ENCODE measurements around the gene SURF2. TPM values are rescaled to one million over a fixed set of nuclear protein-coding genes. Genes with fewer than 3 reads are reported as not detected.
A peak's percentile ranks its signal among the peaks of the same experiment; 100 is the strongest.

The SURF2 gene
- total RNA-seq, 1 experiment from 2014 or later = 27.8 TPM

DNA sequence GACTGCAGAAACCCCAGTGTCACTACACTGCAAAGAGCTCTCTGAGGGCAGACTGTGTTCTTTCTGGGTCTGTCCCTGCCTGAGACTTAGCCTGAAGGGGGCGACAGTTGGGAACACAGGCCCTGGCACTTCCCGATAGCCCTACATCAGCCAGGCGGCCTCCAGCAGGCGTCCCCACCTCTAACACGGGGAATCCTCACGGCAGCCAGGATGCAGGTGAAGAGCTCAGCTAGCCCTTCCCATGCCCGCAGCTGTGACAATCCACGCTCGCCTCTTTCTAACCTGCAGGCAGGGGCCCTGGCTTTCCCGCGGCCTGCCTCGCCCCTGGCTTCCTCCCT, 14.3 kb upstream of the SURF2 start:
- BruUV-seq (replicated peaks) = no TSS peak
- H3K9me2 ChIP-seq (ENCODE audit: insufficient read depth) = no peaks in the 10 kb centered on the region
- no peaks in the 10 kb centered on the region for H4K20me1 ChIP-seq (ENCODE audit: insufficient read depth)
- peaks cover 8 to 11% of the 10 kb centered on the region in 2 experiments for H3K4me1 ChIP-seq (ENCODE audit: control insufficient read depth in 1 of 2, insufficient read depth in 2 of 2, low read length in 2 of 2)
- ATAC-seq (peak; percentile 72), DNase-seq (ENCODE audit: low read depth, low spot score) (no peak)
- CTCF ChIA-PET = interaction anchor here (0.7 to 1.1 kb wide), 3 partner anchors 9 to 156 kb away, joined by 3 read pairs; no protein-coding TSS in a partner anchor
- H3K4me3 ChIP-seq (replicated peaks in 1 of 2; ENCODE audit: low read depth in 1 of 2, low read length in 2 of 2) = no peak overlapping the region
- peak overlapping the region; percentile 8; the same call in 1 of the 2 replicates for H3K27ac ChIP-seq (ENCODE audit: low read depth, low read length)
- no peak overlapping the region for H2AFZ ChIP-seq (ENCODE audit: low read depth, low read length, poor library complexity, severe bottlenecking)
- no peaks in the 10 kb centered on the region for H3K27me3 ChIP-seq (ENCODE audit: insufficient read depth, low read length)
- peaks cover 19% of the 10 kb centered on the region for H3K79me2 ChIP-seq (ENCODE audit: insufficient read depth, low read length)
- RAD21 ChIA-PET (ENCODE audit: low non-redundant PET in 1 of 2, low total read pairs in 2 of 2, uncharacterized antibody in 2 of 2, unreplicated experiment in 2 of 2) = no interaction called here
- no peaks in the 10 kb centered on the region for H3K9me3 ChIP-seq (ENCODE audit: control insufficient read depth in 1 of 2, insufficient read depth in 1 of 2, low read depth in 1 of 2, low read length in 2 of 2)
- POLR2A ChIA-PET = interaction anchor here (1.0 kb wide), 1 partner anchor 14 kb away, joined by 4 read pairs; the partner anchor contains the start of genes SURF1 and SURF2
- intact Hi-C loops (cut with micrococcal nuclease) = no loop called here
- no peak overlapping the region for H3K9ac ChIP-seq (ENCODE audit: low read length)
- TF ChIP-seq SP1 (IDR thresholded peaks at IDR 0.05; ENCODE audit: low read depth) = no peak
- TF ChIP-seq, protein P1, sequence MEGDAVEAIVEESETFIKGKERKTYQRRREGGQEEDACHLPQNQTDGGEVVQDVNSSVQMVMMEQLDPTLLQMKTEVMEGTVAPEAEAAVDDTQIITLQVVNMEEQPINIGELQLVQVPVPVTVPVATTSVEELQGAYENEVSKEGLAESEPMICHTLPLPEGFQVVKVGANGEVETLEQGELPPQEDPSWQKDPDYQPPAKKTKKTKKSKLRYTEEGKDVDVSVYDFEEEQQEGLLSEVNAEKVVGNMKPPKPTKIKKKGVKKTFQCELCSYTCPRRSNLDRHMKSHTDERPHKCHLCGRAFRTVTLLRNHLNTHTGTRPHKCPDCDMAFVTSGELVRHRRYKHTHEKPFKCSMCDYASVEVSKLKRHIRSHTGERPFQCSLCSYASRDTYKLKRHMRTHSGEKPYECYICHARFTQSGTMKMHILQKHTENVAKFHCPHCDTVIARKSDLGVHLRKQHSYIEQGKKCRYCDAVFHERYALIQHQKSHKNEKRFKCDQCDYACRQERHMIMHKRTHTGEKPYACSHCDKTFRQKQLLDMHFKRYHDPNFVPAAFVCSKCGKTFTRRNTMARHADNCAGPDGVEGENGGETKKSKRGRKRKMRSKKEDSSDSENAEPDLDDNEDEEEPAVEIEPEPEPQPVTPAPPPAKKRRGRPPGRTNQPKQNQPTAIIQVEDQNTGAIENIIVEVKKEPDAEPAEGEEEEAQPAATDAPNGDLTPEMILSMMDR (IDR thresholded peaks at IDR 0.05 in 2 of 3, conservative IDR thresholded peaks at IDR 0.05 in 1 of 3; ENCODE audit: borderline replicate concordance in 1 of 3, insufficient read depth in 1 of 3, low read depth in 2 of 3, low read length in 2 of 3) = peak in 2 of 3 experiments; percentile 50 to 66; a peak in 4 of 6 replicates
- H3K4me2 ChIP-seq (ENCODE audit: low read length) = no peak overlapping the region
- peaks cover 33 to 45% of the 10 kb centered on the region in 2 experiments for H3K36me3 ChIP-seq (ENCODE audit: control insufficient read depth in 1 of 2, insufficient read depth in 2 of 2, low read length in 2 of 2)

- H4K20me1 ChIP-seq (ENCODE audit: insufficient read depth) = no peaks in the 10 kb centered on the region
- H3K4me1 ChIP-seq (ENCODE audit: control insufficient read depth in 1 of 2, insufficient read depth in 2 of 2, low read length in 2 of 2) = peaks cover 6 to 8% of the 10 kb centered on the region in 2 experiments; a peak in 3 of 4 replicates
- H3K9ac ChIP-seq (ENCODE audit: low read length) = no peak overlapping the region
- ChIA-PET POLR2A (interaction anchor here (1.0 kb wide), 1 partner anchor 14 kb away, joined by 4 read pairs; the partner anchor contains the start of genes SURF1 and SURF2), CTCF (interaction anchor here (1.1 kb wide), 1 partner anchor 157 kb away, joined by 3 read pairs; no protein-coding TSS in a partner anchor), RAD21 (ENCODE audit: low non-redundant PET in 1 of 2, low total read pairs in 2 of 2, uncharacterized antibody in 2 of 2, unreplicated experiment in 2 of 2) (no interaction called here)
- H3K27me3 ChIP-seq (ENCODE audit: insufficient read depth, low read length) = no peaks in the 10 kb centered on the region
- ATAC-seq (0 out of 2 replicates have a peak, but pooled peaks have one; percentile 18), DNase-seq (ENCODE audit: low read depth, low spot score) (no peak)
- peak overlapping the region; percentile 8; the same call in 1 of the 2 replicates for H3K27ac ChIP-seq (ENCODE audit: low read depth, low read length)
- intact Hi-C loops (cut with micrococcal nuclease) = no loop called here
- no TSS peak for BruUV-seq (replicated peaks)
- H3K79me2 ChIP-seq (ENCODE audit: insufficient read depth, low read length) = peaks cover 24% of the 10 kb centered on the region
- H3K36me3 ChIP-seq (ENCODE audit: control insufficient read depth in 1 of 2, insufficient read depth in 2 of 2, low read length in 2 of 2) = peaks cover 33 to 45% of the 10 kb centered on the region in 2 experiments
- no peak overlapping the region for H3K4me3 ChIP-seq (replicated peaks in 1 of 2; ENCODE audit: low read depth in 1 of 2, low read length in 2 of 2)
- no peak overlapping the region for H2AFZ ChIP-seq (ENCODE audit: low read depth, low read length, poor library complexity, severe bottlenecking)
- no peak overlapping the region for H3K4me2 ChIP-seq (ENCODE audit: low read length)
- TF ChIP-seq, protein P1 (IDR thresholded peaks at IDR 0.05 in 2 of 3, conservative IDR thresholded peaks at IDR 0.05 in 1 of 3; ENCODE audit: borderline replicate concordance in 1 of 3, insufficient read depth in 1 of 3, low read depth in 2 of 3, low read length in 2 of 3) = peak in 2 of 3 experiments; percentile 14 to 35; a peak in 3 of 6 replicates
- no peak for TF ChIP-seq ELF1 (IDR thresholded peaks at IDR 0.05; ENCODE audit: borderline replicate concordance, low read depth)
- H3K9me3 ChIP-seq (ENCODE audit: control insufficient read depth in 1 of 2, insufficient read depth in 1 of 2, low read depth in 1 of 2, low read length in 2 of 2) = no peaks in the 10 kb centered on the region
- H3K9me2 ChIP-seq (ENCODE audit: insufficient read depth) = no peaks in the 10 kb centered on the region
These were observed 13.8 kb upstream of the SURF2 start for GRCh38 chr9:133342570-133342969.
